Left colon (tissue), 2 donors: ENCODE measurements around the gene TNRC6B. TPM values are rescaled to one million over a fixed set of nuclear protein-coding genes. Genes with fewer than 3 reads are reported as not detected.
"Not testable (repeated sequence)": the region's sequence is repeated elsewhere in the genome, so short reads cannot be mapped to it uniquely, and the experiment has no call there.

ENCODE experiments used
- ATAC-seq: fragments of 200-7000 bp; cut with Tn5 transposase; one replicate; pipeline ENCODE4 v1.9.1; 2020; ENCODE audit warnings: mild to moderate bottlenecking, moderate library complexity
- DNase-seq, 2 donors: peaks; one replicate each; pipeline ENCODE4 v3.0.0-alpha.2; 2020
- intact Hi-C, 2 donors: fragments of 100-400 bp; cut with DNase I in 1 of 2; cut with micrococcal nuclease in 1 of 2; formaldehyde crosslinking; loops; one replicate each; pipeline versions ENCODE4 v1.11.2 to v1.14.0; 2022; cut with DNase I, micrococcal nuclease
- total RNA-seq, 2 donors: library from RNA; stranded (reverse); fragmentation: NEBNext Ultra II Directional; extraction: Animal tissue kit (Norgen Biotek cat#: 25700); gene quantifications; one replicate each; pipeline ENCODE4 v1.2.1, GENCODE V29; 2021
- donor health status: DM: no; HTN: no; CAD: no.
- donor health status: DM: yes; HTN: yes; CAD: no.

Gene TNRC6B
- total RNA-seq, 2 donors from 2014 or later: 50.9 to 51.0 TPM

GRCh38 chr22:40178417-40179409 is 988 bp downstream of the TNRC6B start:
- intact Hi-C loops: loop anchor here in 1 of 2 donors (10.0 kb wide), 1 partner anchor 64 kb away; no protein-coding TSS in a partner anchor
- ATAC-seq (peak; percentile 38), DNase-seq (peak in 1 of 2 donors; percentile 52)

- DNase-seq: no peak
- intact Hi-C loops: loop anchor here in 1 of 2 donors (10.0 kb wide), 1 partner anchor 65 kb away; no protein-coding TSS in a partner anchor
- no peak for ATAC-seq
Measured at GRCh38 chr22:40179526-40179925, 1.8 kb downstream of the TNRC6B start.

GRCh38 chr22:40180403-40180802 is 2.7 kb downstream of the TNRC6B start:
- intact Hi-C loops: no loop called here
- no peak for ATAC-seq
- DNase-seq: no peak

GRCh38 chr22:40181323-40181722 is 3.6 kb downstream of the TNRC6B start:
- DNase-seq (no peak), ATAC-seq (peak; percentile 47)
- intact Hi-C loops: no loop called here

- ATAC-seq: no peak
- intact Hi-C loops: no loop called here
- DNase-seq: no peak
Measured at GRCh38 chr22:40182231-40182835, 4.6 kb downstream of the TNRC6B start.

GRCh38 chr22:40183029-40183581 is 5.4 kb downstream of the TNRC6B start:
- DNase-seq: peak in 1 of 2 donors; percentile 16
- intact Hi-C loops: no loop called here
- peak; percentile 59 for ATAC-seq

GRCh38 chr22:40183603-40184002 is 5.9 kb downstream of the TNRC6B start:
- intact Hi-C loops, DNase-seq, ATAC-seq: not testable (repeated sequence)

- DNase-seq (no peak), ATAC-seq (no peak)
- intact Hi-C loops: no loop called here
Measured at GRCh38 chr22:40187389-40187788, 9.7 kb downstream of the TNRC6B start.

GRCh38 chr22:40189997-40190396 is 12.3 kb downstream of the TNRC6B start:
- ATAC-seq (no peak), DNase-seq (no peak)
- intact Hi-C loops: no loop called here

GRCh38 chr22:40190501-40190900 is 12.8 kb downstream of the TNRC6B start:
- intact Hi-C loops: no loop called here
- no peak for DNase-seq
- peak; percentile 76 for ATAC-seq

- peak; percentile 53 for ATAC-seq
- intact Hi-C loops: no loop called here
- no peak for DNase-seq
Measured at GRCh38 chr22:40193429-40194421, 16.0 kb downstream of the TNRC6B start.

- intact Hi-C loops: no loop called here
- ATAC-seq (no peak), DNase-seq (no peak)
Measured at GRCh38 chr22:40194656-40195055, 16.9 kb downstream of the TNRC6B start.

GRCh38 chr22:40196628-40197360 is 19.1 kb downstream of the TNRC6B start:
- ATAC-seq: no peak
- intact Hi-C loops: no loop called here
- no peak for DNase-seq

- DNase-seq, ATAC-seq, intact Hi-C loops: not testable (repeated sequence)
Measured at GRCh38 chr22:40197421-40197820, 19.7 kb downstream of the TNRC6B start.

GRCh38 chr22:40198733-40199132 is 21.0 kb downstream of the TNRC6B start:
- DNase-seq (no peak), ATAC-seq (no peak)
- intact Hi-C loops: no loop called here

- no peak for ATAC-seq
- DNase-seq: no peak
- intact Hi-C loops: no loop called here
Measured at GRCh38 chr22:40199223-40199622, 21.5 kb downstream of the TNRC6B start.

GRCh38 chr22:40199852-40200251 is 22.1 kb downstream of the TNRC6B start:
- no peak for ATAC-seq
- DNase-seq: no peak
- intact Hi-C loops: no loop called here
